CD4-positive, alpha-beta T cell treated with Interleukin-6 for 4 hours (primary cell): Measurements from ENCODE around the gene COA5.

Source experiments
- DNase-seq: peaks from one replicate; pipeline ENCODE4 v3.0.0-alpha.2; 2020; ENCODE audit warnings: mixed read lengths

COA5 gene

GRCh38 chr2:98571121-98571701 lies 37.1 kb downstream of the COA5 start:
- DNase-seq: no peak

- DNase-seq: no peak
These were observed 38.0 kb downstream of the COA5 start for GRCh38 chr2:98570356-98570755.

- no peak for DNase-seq
These were observed 38.4 kb downstream of the COA5 start for GRCh38 chr2:98569915-98570314.

DNA sequence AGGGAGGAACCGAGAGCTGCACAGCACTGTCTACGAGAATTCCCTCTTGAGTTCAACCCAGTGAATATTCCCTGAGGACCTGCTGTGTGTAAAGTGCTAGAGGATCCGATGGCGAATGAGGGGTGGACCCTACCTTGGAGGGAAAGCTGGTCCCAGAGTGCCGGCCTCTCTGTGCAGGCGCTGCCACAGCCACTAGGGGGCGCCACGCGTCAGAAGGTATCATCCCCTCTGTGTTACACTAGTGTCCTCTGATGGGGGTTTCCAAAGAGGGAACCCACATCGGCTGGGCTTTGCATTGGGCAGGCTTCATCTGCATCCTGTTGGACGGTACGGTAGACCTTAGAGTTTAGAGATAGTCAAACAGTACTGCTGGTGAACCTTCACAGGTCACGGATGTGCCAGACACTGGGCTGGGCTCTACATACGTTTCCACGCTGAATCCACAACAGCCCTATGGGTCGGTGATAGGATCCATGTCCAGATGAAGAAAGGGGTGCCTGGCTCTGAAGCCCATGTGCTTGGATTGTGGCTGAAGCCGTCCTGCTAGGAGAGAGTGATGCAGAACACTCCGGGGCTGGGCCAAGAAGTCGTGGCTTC lies 39.0 kb downstream of the COA5 start:
- peak; percentile 79 for DNase-seq

DNA sequence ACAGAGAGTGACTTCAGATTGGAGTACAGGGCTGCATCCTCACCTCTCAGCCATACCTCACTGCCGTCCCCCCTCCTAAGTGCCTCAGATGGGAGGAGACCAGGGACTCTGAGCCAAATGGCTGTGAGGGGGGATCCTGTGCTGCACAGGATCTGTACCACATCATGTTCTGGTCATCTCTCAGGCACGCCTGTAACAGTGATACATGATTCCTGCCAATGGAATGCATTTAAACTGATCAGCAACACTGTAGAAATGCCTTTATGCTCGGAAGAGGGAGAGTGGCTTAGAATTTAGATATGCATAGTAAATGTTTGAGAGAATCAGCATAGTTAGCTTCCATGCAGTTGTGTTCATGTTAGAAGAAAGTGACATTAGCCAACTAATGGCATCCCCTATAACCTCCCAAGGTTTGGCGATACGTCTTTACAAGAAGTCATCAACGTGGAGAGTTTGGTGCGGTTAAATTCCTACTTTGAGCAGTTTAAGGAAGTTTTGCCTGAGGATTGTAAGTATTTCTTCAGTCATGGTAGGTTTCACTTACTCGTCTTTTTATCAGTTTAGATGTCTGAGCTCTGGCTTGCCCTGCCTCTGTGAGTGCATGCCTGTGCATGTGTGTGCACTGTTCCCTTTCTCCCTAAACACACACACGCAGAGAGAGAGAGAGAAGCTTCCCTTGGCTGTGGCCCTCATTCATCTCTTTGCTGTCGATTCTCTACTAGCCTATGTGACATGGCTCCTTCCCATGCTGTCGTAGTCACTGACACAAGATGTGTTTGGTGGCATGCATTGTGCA lies 40.0 kb downstream of the COA5 start:
- DNase-seq: no peak

- DNase-seq: no peak
These were observed 42.4 kb downstream of the COA5 start for GRCh38 chr2:98565941-98566340.

DNA sequence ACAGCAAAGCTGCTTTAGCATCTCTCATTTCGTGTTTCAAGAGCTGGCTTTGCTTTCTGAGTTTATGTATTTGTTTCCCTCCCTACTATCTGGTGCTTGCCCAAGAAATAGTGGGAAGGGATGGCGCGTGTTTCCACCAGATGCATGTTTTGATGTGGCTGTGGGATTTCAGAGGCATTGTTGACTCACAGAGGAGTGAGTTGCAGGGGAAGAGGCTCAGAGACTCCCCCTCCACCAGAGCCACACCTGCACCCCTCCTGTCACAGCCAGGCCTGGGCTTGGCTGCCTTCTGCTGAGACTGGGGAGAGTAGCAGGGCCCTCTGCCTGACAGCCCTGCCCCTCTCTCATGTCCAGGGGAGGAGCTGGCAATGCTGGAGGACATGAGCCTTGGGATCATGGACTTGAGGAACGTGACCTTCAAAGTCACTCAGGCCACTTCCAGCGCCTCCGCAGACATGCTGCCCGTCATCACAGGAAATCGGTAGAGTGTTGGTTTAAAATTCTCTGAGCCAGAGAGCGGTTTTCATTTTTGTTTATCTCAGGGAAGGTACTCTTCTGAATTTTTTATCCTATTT lies 42.9 kb downstream of the COA5 start:
- no peak for DNase-seq

DNA sequence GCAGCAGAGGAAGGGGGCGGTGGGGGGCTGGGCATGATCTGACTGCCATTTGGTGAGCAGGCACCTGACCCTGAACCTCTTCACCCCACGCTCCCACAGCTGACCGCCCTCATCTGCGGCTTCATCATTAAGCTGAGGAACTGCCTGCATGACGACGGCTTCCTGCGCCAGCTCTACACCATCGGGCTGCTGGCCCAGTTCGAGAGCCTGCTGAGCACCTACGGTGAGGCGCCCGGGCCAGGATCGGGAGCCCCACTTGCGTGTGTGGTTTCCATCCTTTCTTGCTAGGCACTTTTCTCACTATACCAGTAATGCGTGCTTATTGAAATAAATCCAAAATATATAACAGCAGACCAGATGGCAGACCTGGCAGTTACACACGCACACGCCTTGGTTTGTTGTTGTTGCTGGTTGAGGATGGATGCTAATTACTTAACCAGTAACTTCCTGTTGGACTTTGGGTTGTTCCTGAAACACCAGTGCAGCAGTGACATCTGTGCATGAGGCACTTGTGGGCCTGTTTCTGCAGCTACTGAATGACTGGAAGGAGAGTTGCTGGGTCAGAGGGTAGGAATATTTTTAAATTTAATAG lies 43.7 kb downstream of the COA5 start:
- no peak for DNase-seq

GRCh38 chr2:98563394-98563793 lies 44.9 kb downstream of the COA5 start:
- DNase-seq: no peak

DNA sequence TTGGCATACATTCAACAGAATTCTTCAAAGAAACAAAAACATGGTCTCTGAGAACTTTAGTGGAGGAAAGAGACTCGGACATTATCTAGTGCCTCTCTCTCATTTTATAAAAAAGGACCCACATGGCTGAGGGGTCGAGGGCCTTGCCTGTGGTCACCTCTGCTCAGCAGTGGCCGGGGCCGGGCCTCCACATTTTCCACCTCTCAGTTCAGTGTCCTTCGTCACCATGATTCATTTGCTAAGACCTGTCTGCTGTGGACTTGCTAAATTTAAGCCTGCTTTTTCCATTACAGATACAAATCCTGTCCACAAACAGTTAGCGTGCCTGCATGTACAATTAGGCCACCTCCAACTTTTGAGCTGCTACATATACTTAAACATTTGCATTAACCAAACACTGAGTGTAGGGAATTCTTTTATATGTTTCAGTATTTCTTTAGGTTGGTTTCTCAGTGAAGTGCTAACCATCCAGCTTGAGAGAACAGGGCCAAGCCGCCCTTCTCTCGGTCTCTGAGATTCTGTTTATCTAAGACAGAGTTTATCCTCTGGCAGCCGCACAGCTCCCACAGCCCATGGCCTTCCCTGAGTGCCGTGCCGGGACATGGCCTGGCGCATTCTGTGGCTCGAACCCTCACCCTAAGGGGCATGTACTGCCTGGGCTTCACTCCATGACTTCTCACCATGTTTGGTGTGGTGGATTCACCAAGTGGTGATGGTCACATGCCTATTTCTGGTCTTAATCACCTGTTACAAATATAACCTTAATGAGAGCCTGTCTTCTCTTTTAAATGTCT lies 46.2 kb downstream of the COA5 start:
- no peak for DNase-seq

GRCh38 chr2:98561018-98561417 lies 47.3 kb downstream of the COA5 start:
- no peak for DNase-seq

GRCh38 chr2:98560256-98560771 lies 48.0 kb downstream of the COA5 start:
- no peak for DNase-seq

- DNase-seq: no peak
These were observed 48.7 kb downstream of the COA5 start for GRCh38 chr2:98559581-98559980.

DNA sequence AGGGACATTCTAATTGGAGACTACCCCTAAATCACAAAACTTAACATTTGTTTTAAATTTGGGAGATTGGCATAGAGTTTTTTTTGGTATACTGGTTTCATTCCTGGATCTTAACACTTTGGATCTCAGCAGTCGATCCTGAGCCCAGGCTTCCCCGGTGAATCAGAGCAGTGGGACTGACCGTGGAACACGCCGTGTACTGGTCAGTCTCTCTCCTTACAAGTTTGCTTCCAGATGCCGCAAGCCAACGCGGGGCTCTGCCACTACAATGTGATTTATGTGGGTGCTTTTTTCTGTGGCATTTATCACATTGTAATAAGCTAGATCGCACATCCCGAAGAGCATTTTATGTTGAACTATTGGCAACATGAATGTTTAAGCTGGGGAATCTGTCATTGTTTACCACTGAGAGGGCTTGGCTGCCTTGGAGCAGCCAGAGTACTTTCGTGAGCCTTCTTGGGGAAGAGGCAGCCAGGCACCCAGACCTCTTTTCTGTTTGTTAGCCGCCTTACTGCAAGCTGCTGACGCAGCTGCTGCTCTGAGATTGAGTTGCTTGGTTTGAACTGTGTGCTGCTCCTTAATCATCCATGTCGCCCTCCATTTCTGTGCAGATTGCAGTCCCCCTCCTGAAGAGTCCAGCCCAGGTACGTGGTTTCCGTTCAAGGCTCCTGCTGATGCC lies 49.3 kb downstream of the COA5 start:
- DNase-seq: no peak

GRCh38 chr2:98556344-98557033 lies 51.8 kb downstream of the COA5 start:
- no peak for DNase-seq

DNA sequence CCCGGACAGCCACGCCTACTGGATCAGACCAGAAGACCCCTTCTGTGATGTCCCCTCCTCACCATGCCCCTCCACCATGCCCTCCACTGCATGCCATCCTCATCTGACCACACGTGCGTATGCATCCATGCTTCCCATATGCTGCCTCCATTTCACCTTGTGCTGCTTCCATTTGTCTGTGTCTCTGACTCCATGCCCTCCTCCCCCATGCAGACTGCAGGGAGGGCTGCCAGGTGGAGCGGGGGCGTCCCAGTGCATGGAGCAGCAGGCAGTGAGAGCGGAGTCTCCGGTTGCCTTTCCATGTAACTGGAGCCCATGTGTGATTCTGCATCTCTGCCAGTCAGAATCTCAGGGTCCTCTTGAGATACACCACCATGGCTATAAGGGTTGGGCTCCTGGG lies 52.6 kb downstream of the COA5 start:
- DNase-seq: no peak

DNA sequence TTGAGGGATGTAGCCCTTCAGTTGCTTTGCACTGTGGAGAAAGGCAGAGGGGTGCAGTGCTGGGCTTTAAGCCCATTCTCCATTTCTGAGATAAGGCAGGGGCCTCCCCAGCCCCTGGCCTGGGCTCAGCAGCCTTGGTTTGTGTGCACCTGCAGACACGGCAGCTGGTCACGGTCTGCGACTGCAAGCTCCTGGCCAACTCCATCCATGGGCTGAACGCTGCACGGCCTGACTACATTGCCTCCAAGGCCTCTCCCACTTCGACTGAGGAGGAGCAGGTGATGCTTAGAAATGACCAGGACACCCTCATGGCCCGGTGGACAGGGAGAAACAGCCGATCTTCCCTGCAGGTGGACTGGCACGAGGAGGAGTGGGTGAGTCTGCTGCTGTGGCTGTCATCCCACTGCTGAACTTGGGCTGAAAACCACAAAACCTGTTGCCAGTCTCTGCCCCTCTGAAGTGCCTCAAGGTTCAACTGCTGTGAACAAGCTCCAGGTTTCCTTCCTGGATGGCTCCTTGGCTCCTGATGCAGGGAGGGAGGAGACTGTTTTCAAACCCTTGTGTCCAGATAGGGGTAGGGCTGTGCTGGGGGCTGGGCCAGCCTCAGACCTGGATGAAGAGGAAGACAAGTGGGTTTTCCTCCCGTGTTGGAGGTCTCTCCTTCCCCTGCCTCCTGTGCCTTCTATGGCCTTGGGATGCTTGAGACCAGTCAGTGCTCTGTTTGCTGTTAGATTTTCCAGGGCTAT lies 54.0 kb downstream of the COA5 start:
- no peak for DNase-seq

DNA sequence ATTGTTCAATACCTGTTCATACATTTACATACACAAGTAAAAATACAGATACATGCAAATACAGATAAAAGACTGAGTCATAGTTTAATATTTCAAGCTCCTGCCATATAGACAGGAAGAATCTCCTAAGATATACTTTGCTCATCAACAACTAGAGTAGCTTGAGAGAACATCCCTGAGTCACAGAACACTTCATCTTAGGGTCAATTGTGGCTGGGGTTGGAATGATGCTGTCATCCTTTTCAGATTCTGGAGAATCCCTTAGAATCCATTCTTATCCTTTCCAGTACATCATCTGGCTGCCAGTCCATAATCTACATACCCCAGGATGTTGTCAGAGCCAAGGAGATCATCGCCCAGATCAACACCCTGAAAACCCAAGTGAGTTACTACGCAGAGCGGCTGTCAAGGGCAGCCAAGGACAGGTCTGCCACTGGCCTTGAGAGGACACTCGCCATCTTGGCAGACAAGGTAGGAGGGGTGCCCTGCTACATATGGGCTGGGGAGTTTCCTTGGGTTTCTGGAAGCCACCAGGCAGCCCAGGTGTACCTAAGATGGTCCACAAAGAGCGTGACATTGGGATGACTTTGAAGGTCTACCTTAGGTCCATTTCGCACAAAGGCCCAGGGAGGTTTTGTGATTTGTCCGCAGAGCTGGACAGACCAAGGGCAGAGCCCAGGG lies 55.7 kb downstream of the COA5 start:
- DNase-seq: no peak

DNA sequence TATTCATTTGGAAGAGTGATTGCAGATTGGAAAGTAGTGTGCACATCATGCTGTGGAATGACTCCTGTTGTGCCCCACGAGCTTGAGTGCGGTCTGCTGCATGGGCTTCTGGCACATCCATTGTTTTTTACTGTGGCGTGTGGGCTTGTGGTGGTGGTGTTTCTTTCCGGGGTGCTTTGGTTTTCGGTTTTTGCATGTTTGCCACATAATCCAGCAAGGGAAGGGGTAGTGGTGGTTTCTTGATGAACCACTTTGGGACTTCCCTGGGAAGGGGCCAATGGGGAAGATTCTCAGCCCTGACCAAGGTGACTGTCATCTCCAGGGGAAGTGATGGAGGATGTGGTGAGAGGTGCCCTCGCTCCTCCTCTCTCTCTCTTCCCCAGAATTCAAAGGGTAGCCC lies 57.0 kb downstream of the COA5 start:
- no peak for DNase-seq

GRCh38 chr2:98550165-98550564 lies 58.1 kb downstream of the COA5 start:
- DNase-seq: no peak
